ENCODE measurements around the gene UQCR10. TPM values are rescaled to one million over a fixed set of nuclear protein-coding genes. Genes with fewer than 3 reads are reported as not detected.

The UQCR10 gene
- total RNA-seq, 1 experiment from 2014 or later, result 147 TPM

- Histone ChIP-seq H3K9me3 (no peaks in the 10 kb centered on the region), H3K27me3 (replicated peaks; ENCODE audit: control insufficient read depth, insufficient read depth, low read length) (no peaks in the 10 kb centered on the region), H3K4me1 (no peaks in the 10 kb centered on the region), H3K4me3 (ENCODE audit: low read depth, low read length) (no peak overlapping the region), H3K36me3 (ENCODE audit: control insufficient read depth, insufficient read depth, low read length) (no peaks in the 10 kb centered on the region)
- ChIA-PET CTCF (no interaction called here), POLR2A (no interaction called here)
- Mint-ChIP-seq H3K27ac (ENCODE audit: unreplicated experiment) (no peak overlapping the region), H3K4me1 (ENCODE audit: low read depth, unreplicated experiment) (no peaks in the 10 kb centered on the region), H3K27me3 (ENCODE audit: insufficient read depth, unreplicated experiment) (peaks cover 10% of the 10 kb centered on the region), H3K9me3 (ENCODE audit: unreplicated experiment) (no peaks in the 10 kb centered on the region), H3K36me3 (ENCODE audit: insufficient read depth, unreplicated experiment) (no peaks in the 10 kb centered on the region), H3K4me3 (ENCODE audit: unreplicated experiment) (no peak overlapping the region)
- no peak for DNase-seq
- intact Hi-C loops (cut with micrococcal nuclease; ENCODE audit: unreplicated experiment), result no loop called here
- no peak for TF ChIP-seq CTCF (IDR thresholded peaks at IDR 0.05; ENCODE audit: insufficient read depth in 1 of 2, low read depth in 1 of 2, low read length in 1 of 2, severe bottlenecking in 1 of 2, unreplicated experiment in 1 of 2)
- no TSS peak for BruUV-seq (replicated peaks)
These were observed 45.0 kb upstream of the UQCR10 start for GRCh38 chr22:29722151-29722550.

- Histone ChIP-seq H3K4me1 (no peaks in the 10 kb centered on the region), H3K36me3 (ENCODE audit: control insufficient read depth, insufficient read depth, low read length) (no peaks in the 10 kb centered on the region), H3K27me3 (replicated peaks; ENCODE audit: control insufficient read depth, insufficient read depth, low read length) (no peaks in the 10 kb centered on the region), H3K4me3 (ENCODE audit: low read depth, low read length) (no peak overlapping the region), H3K9me3 (no peaks in the 10 kb centered on the region)
- DNase-seq, result no peak
- H3K36me3 Mint-ChIP-seq (ENCODE audit: insufficient read depth, unreplicated experiment), result no peaks in the 10 kb centered on the region
- ChIA-PET CTCF (no interaction called here), POLR2A (no interaction called here)
- no peaks in the 10 kb centered on the region for H3K9me3 Mint-ChIP-seq (ENCODE audit: unreplicated experiment)
- no peak overlapping the region for H3K4me3 Mint-ChIP-seq (ENCODE audit: unreplicated experiment)
- TF ChIP-seq CTCF (IDR thresholded peaks at IDR 0.05; ENCODE audit: insufficient read depth in 1 of 2, low read depth in 1 of 2, low read length in 1 of 2, severe bottlenecking in 1 of 2, unreplicated experiment in 1 of 2), result no peak
- no TSS peak for BruUV-seq (replicated peaks)
- H3K4me1 Mint-ChIP-seq (ENCODE audit: low read depth, unreplicated experiment), result no peaks in the 10 kb centered on the region
- peaks cover 10% of the 10 kb centered on the region for H3K27me3 Mint-ChIP-seq (ENCODE audit: insufficient read depth, unreplicated experiment)
- no peak overlapping the region for H3K27ac Mint-ChIP-seq (ENCODE audit: unreplicated experiment)
- intact Hi-C loops (cut with micrococcal nuclease; ENCODE audit: unreplicated experiment), result no loop called here
These were observed 44.6 kb upstream of the UQCR10 start for GRCh38 chr22:29722587-29722986.

- H3K36me3 ChIP-seq (ENCODE audit: control insufficient read depth, insufficient read depth, low read length), result no peaks in the 10 kb centered on the region
- DNase-seq, result no peak
- Mint-ChIP-seq H3K4me1 (ENCODE audit: low read depth, unreplicated experiment) (no peaks in the 10 kb centered on the region), H3K4me3 (ENCODE audit: unreplicated experiment) (no peak overlapping the region), H3K27ac (ENCODE audit: unreplicated experiment) (no peak overlapping the region), H3K27me3 (ENCODE audit: insufficient read depth, unreplicated experiment) (peaks cover 10% of the 10 kb centered on the region), H3K36me3 (ENCODE audit: insufficient read depth, unreplicated experiment) (no peaks in the 10 kb centered on the region), H3K9me3 (ENCODE audit: unreplicated experiment) (no peaks in the 10 kb centered on the region)
- no TSS peak for BruUV-seq (replicated peaks)
- H3K9me3 ChIP-seq, result no peaks in the 10 kb centered on the region
- no peaks in the 10 kb centered on the region for H3K27me3 ChIP-seq (replicated peaks; ENCODE audit: control insufficient read depth, insufficient read depth, low read length)
- H3K4me3 ChIP-seq (ENCODE audit: low read depth, low read length), result no peak overlapping the region
- CTCF ChIA-PET, result no interaction called here
- intact Hi-C loops (cut with micrococcal nuclease; ENCODE audit: unreplicated experiment), result no loop called here
- POLR2A ChIA-PET, result no interaction called here
- no peaks in the 10 kb centered on the region for H3K4me1 ChIP-seq
- no peak for TF ChIP-seq CTCF (IDR thresholded peaks at IDR 0.05; ENCODE audit: insufficient read depth in 1 of 2, low read depth in 1 of 2, low read length in 1 of 2, severe bottlenecking in 1 of 2, unreplicated experiment in 1 of 2)
These were observed 43.4 kb upstream of the UQCR10 start for GRCh38 chr22:29723766-29724165.
